WI38 (cell line): ENCODE data around the gene ARHGAP44.

Experiments used
- H3K4me3 ChIP-seq: 2 replicates; pipeline ENCODE4 v1.5.1; 2011; ENCODE audit warnings: low read depth, mild to moderate bottlenecking, control low read depth, low read length
- TF ChIP-seq, protein P1 (sequence below): IDR thresholded peaks from 2 replicates; pipeline ENCODE4 v1.5.1; 2012; ENCODE audit warnings: low read depth, mild to moderate bottlenecking, control low read depth, low read length

Gene ARHGAP44

DNA sequence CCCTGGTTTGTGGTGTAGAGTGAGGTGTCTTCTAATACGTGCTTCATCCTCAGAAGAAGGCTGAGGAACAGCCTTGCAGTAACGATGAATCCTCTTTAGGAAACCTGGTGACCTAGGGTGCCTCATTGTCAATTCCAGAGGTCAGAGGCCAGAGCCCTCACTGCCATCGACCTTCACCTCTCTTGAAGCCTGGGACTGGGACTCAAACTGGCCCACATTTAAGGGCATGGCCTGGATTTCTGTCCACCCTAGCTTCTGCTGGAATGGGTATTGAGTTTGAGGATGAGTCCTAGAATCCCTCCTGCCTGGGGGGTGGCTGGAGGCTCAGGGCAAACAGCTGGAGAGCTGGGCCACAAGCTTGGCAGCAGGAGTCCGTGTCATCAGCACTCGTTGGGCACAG lies 189.9 kb downstream of the ARHGAP44 start:
- no peak overlapping the region for H3K4me3 ChIP-seq
- TF ChIP-seq, protein P1, sequence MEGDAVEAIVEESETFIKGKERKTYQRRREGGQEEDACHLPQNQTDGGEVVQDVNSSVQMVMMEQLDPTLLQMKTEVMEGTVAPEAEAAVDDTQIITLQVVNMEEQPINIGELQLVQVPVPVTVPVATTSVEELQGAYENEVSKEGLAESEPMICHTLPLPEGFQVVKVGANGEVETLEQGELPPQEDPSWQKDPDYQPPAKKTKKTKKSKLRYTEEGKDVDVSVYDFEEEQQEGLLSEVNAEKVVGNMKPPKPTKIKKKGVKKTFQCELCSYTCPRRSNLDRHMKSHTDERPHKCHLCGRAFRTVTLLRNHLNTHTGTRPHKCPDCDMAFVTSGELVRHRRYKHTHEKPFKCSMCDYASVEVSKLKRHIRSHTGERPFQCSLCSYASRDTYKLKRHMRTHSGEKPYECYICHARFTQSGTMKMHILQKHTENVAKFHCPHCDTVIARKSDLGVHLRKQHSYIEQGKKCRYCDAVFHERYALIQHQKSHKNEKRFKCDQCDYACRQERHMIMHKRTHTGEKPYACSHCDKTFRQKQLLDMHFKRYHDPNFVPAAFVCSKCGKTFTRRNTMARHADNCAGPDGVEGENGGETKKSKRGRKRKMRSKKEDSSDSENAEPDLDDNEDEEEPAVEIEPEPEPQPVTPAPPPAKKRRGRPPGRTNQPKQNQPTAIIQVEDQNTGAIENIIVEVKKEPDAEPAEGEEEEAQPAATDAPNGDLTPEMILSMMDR, result no peak

DNA sequence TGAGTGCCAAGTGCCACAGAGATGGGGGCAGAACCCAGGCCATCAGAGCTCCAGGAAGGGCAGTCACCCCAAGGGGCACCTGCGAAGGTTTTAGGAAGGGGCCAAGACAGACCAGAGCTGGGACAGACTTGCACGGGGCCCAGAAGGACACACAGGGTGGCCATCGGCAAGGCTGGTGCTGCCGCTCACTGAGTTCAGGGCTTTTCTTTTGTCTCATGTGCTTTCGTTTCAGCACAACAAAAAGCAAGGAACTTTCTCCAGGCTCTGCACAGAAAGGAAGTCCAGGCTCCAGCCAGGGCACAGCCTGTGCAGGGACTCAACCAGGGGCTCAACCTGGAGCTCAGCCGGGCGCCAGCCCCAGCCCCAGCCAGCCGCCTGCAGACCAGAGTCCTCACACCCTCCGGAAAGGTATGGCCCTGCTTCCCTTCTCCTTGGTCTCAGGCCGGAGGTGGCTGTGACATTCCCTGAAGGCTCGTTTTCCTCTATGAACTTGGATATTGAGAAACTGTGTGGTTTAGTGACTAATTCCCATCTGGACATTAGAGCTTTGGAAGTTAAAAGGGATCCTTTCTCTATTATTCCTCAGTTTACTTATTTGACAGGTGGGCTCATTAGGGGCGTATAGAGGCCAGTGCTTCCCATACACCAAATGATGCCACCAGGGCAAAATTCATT lies 190.7 kb downstream of the ARHGAP44 start:
- TF ChIP-seq, protein P1, result no peak
- H3K4me3 ChIP-seq, result no peak overlapping the region

DNA sequence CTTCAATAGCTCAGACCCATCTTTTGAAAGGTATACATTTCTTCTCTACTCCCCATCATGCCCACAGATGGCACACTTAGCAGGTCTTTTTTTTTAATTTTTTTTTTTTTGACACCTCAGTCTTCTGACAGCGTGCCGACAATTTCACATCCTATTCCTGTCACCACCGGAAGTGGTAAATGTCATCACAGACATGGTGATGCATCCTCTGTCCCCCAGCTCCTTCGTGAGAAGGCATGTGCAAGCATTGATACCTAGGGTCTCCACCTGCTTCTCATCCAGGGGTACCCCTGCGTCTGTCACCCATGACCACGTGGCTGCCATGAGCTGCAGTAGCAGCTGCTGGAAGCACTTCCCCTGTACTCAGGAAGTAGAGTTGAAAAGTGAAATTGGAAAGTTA lies 192.9 kb downstream of the ARHGAP44 start:
- TF ChIP-seq, protein P1, result no peak
- no peak overlapping the region for H3K4me3 ChIP-seq

DNA sequence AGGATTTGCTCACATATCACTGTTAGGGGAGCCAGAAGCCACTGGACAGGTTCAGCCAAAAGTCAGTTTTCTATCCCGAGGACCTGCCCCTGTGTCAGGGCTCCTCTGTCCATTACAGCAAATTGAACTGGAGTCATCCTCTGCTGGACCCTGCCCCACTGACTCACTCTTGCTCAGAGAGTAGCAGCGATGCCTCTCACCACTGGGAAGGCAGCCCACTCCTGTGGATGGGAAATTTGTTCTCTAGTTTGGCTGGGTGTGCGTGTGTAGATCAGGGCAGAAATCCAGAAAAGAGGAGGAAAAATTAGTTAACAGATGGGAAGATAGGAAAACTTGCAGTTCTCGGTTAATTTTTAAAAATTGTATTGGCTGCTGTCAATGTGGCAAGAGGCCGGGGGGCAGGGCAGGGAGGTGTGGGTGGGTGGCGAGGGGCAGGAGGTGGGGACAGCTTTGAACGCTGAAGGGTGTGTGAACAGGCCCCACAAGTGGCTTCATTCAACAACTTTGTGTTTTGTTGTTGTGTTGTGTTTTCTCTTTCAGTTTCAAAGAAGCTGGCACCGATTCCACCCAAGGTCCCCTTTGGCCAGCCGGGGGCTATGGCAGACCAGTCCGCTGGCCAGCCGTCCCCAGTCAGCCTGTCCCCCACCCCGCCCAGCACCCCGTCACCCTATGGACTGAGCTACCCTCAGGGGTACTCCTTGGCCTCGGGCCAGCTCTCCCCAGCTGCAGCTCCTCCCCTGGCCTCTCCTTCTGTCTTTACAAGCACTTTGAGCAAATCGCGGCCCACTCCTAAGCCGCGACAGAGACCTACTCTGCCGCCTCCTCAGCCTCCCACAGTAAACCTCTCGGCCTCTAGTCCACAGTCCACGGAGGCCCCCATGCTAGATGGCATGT lies 194.9 kb downstream of the ARHGAP44 start:
- H3K4me3 ChIP-seq, result no peak overlapping the region
- TF ChIP-seq, protein P1, result no peak

DNA sequence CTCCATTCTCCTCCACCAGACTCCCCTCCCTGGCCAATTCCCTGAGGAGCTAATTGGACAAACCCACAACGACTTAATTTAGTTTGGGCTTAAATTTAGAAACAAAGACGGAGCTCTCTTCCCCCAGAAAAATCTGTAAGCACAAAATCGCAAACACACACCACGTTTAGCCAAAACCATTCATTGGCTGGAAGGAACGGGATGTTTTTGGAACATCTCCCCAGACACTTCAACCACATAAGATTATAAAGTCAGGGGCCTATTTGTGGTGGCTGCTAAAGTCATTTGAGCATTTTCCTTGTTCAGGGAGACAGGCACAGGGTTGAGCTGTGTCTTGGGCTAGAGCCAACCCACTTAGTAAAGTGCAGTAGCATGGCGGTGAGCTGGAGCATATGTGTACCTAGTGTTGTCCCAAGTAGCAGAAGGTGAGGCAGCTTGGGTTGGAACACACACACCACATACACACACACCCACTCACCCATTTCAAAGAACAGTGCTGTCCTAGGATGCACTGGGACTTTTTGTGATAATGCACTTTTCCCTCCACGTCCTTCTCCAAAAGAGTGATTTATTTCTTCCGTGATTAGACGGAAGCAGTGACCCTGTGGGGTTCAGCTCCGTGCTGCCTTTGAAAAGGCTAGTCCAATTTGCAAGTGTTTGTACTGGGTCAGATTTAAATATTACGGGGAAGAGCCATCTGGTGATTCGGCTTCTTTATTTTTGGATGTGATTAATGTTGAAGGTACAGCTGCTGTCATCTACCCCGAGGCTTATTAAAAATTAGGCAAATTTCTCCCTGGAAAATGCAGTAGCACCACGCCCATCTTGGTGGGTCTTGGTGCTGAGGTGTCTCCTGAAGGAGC lies 196.4 kb downstream of the ARHGAP44 start:
- no peak overlapping the region for H3K4me3 ChIP-seq
- TF ChIP-seq, protein P1, result no peak

DNA sequence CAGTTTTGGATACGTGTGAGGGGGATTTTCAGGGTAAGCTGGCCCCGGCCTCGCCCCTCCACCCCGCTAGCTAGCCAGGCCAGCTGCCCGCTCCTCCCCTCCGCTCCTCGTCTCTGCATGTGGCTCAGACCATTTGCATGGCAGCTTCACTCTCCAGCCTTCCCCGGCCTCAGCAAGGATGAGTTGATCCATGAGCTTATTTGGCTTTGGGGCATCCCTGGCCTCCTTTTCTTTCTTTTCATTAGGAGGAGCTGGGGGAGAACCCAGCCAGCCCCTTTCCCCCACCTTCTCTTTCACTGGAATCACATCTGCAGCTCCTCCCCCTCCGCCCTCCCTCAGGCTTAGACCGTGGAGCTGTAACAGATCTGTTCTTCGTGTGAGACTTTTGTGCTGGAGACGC lies 197.8 kb downstream of the ARHGAP44 start:
- TF ChIP-seq, protein P1, result no peak
- no peak overlapping the region for H3K4me3 ChIP-seq
